GM23338 (cell line): ENCODE data around the gene KRT85. TPM values are rescaled to one million over a fixed set of nuclear protein-coding genes. Genes with fewer than 3 reads are reported as not detected.

ENCODE experiments used
- ATAC-seq: fragments of 200-7000 bp; cut with Tn5 transposase; 3 replicates; pipeline ENCODE4 v1.9.1; 2020
- DNase-seq: peaks from one replicate; pipeline ENCODE4 v3.0.0-alpha.2; 2015; ENCODE audit warnings: low spot score
- H2AFZ ChIP-seq: fragments of 200-600 bp; sonication (generic); 2 replicates; pipeline ENCODE4 v1.8.0; 2016; ENCODE audit warnings: antibody characterized with exemption, mild to moderate bottlenecking, moderate library complexity
- H3F3A ChIP-seq: fragments of 200-600 bp; sonication (generic); replicated peaks from 2 replicates; pipeline ENCODE4 v1.8.0; 2017; ENCODE audit warnings: antibody characterized with exemption, mixed run types, low read depth
- H3K27ac ChIP-seq: fragments of 200-600 bp; sonication (generic); 2 replicates; pipeline ENCODE4 v1.6.1; 2016; ENCODE audit warnings: low read depth
- H3K27me3 ChIP-seq: fragments of 200-600 bp; sonication (generic); 2 replicates; pipeline ENCODE4 v1.8.0; 2016; ENCODE audit warnings: mild to moderate bottlenecking, mixed run types, moderate library complexity; ENCODE audit not compliant: insufficient read depth
- H3K36me3 ChIP-seq: fragments of 200-600 bp; sonication (generic); 2 replicates; pipeline ENCODE4 v1.8.0; 2016; ENCODE audit warnings: mild to moderate bottlenecking; ENCODE audit not compliant: insufficient read depth
- H3K4me1 ChIP-seq: fragments of 200-600 bp; sonication (generic); 2 replicates; pipeline ENCODE4 v1.8.0; 2016; ENCODE audit warnings: mild to moderate bottlenecking, moderate library complexity; ENCODE audit not compliant: insufficient read depth
- H3K4me2 ChIP-seq: fragments of 200-600 bp; sonication (generic); 2 replicates; pipeline ENCODE4 v1.7.1; 2017; ENCODE audit warnings: mixed run types
- H3K4me3 ChIP-seq: fragments of 200-600 bp; sonication (generic); 2 replicates; pipeline ENCODE4 v1.6.1; 2016; ENCODE audit warnings: mixed run types
- H3K79me2 ChIP-seq: fragments of 200-600 bp; sonication (generic); replicated peaks from 2 replicates; pipeline ENCODE4 v1.8.0; 2017; ENCODE audit warnings: mild to moderate bottlenecking; ENCODE audit not compliant: insufficient read depth
- H3K9me2 ChIP-seq: fragments of 200-600 bp; sonication (generic); 2 replicates; pipeline ENCODE4 v1.8.0; 2017; ENCODE audit not compliant: insufficient read depth
- H4K20me1 ChIP-seq: fragments of 200-600 bp; sonication (generic); replicated peaks from 2 replicates; pipeline ENCODE4 v1.8.0; 2017; ENCODE audit warnings: mild to moderate bottlenecking; ENCODE audit not compliant: insufficient read depth
- H3K27ac Mint-ChIP-seq: 2 replicates; pipeline ENCODE4 v1.8.0; 2020; ENCODE audit warnings: inconsistent platforms, mild to moderate bottlenecking, moderate library complexity, mixed read lengths
- H3K27me3 Mint-ChIP-seq: 3 replicates; pipeline ENCODE4 v1.8.0; 2022; ENCODE audit warnings: low read depth, mild to moderate bottlenecking, moderate library complexity, mixed read lengths, inconsistent platforms; ENCODE audit not compliant: insufficient read depth, poor library complexity
- H3K36me3 Mint-ChIP-seq: 3 replicates; pipeline ENCODE4 v1.8.0; 2021; ENCODE audit warnings: low read depth, mild to moderate bottlenecking, inconsistent platforms, moderate library complexity, mixed read lengths
- H3K4me1 Mint-ChIP-seq: 3 replicates; pipeline ENCODE4 v1.8.0; 2020; ENCODE audit warnings: mild to moderate bottlenecking, inconsistent platforms, mixed read lengths
- H3K4me3 Mint-ChIP-seq: 3 replicates; pipeline ENCODE4 v1.8.0; 2021; ENCODE audit warnings: moderate library complexity, mild to moderate bottlenecking, inconsistent platforms, mixed read lengths
- H3K9me3 Mint-ChIP-seq: 3 replicates; pipeline ENCODE4 v1.8.0; 2020; ENCODE audit warnings: moderate library complexity, mild to moderate bottlenecking, inconsistent platforms, mixed read lengths
- CREB1 ChIP-seq: fragments of 250-450 bp; sonication (Bioruptor Pico); IDR thresholded peaks from 2 replicates; pipeline ENCODE4 v1.5.0; 2020; ENCODE audit warnings: low read depth, mild to moderate bottlenecking, moderate library complexity
- CTCF ChIP-seq, 2 experiments: fragments of 200-600 bp in 1 of 2; sonication (generic) in 1 of 2; conservative IDR thresholded peaks; 2 replicates each; pipeline versions ENCODE4 v1.5.1 to v1.6.1; 2016 to 2017; ENCODE audit warnings: antibody characterized with exemption in 2 of 2, low read depth in 2 of 2, mild to moderate bottlenecking in 2 of 2, moderate library complexity in 1 of 2
- NANOG ChIP-seq: IDR thresholded peaks from 2 replicates; pipeline ENCODE4 v1.6.1; 2016; ENCODE audit warnings: antibody characterized with exemption, borderline replicate concordance
- REST ChIP-seq: IDR thresholded peaks from one replicate; pipeline ENCODE4 v1.6.1; 2018; ENCODE audit warnings: antibody characterized with exemption; ENCODE audit not compliant: unreplicated experiment
- ZNF114 ChIP-seq: fragments of 250-450 bp; sonication (Bioruptor Pico); IDR thresholded peaks from 2 replicates; pipeline ENCODE4 v1.5.0; 2020; ENCODE audit warnings: mild to moderate bottlenecking, moderate library complexity
- polyA plus RNA-seq: library from polyadenylated mRNA; unstranded; fragments of >200 nt; fragmentation: Nextera tagmentation; extraction: Ambion mirVana; gene quantifications from 2 replicates; pipeline ENCODE4 v1.2.1, GENCODE V29; 2016
- total RNA-seq: library from RNA; depleted of rRNA; stranded (reverse); fragments of >200 nt; shearing (Covaris generic); gene quantifications from 2 replicates; pipeline ENCODE4 v1.2.3, GENCODE V29; 2014

Gene KRT85
- total and polyA plus RNA-seq, 2 experiments from 2014 or later = not detected

DNA sequence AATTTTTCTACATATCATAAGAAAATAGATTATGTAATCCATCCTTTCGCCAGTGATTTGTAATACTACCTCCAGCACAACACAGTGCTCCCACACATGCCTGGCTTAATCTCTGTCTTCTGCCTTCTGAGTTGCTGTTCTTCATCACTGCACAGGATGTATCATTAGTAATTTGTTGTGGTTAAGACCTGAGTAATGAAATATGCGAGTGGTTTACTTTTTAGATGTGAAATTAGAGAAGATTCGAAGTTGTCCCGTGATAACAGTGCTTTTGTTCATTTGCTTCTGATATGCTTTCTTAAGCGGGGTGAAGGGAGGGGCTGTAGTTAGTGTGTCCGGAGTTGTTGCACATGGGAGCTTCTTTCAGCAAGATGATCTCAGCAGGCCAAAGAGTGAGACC is 18.1 kb downstream of the KRT85 start:
- Histone ChIP-seq H3K9me2 (no peaks in the 10 kb centered on the region), H4K20me1 (no peaks in the 10 kb centered on the region; the same call in 1 of the 2 replicates), H3K79me2 (no peaks in the 10 kb centered on the region), H2AFZ (no peak overlapping the region), H3K27me3 (no peaks in the 10 kb centered on the region), H3K4me1 (no peaks in the 10 kb centered on the region), H3K4me2 (no peak overlapping the region), H3K4me3 (no peak overlapping the region), H3K27ac (no peak overlapping the region), H3K36me3 (no peaks in the 10 kb centered on the region), H3F3A (no peaks in the 10 kb centered on the region)
- no peak for DNase-seq
- no peak overlapping the region for H3K4me3 Mint-ChIP-seq
- no peaks in the 10 kb centered on the region for H3K36me3 Mint-ChIP-seq
- H3K9me3 Mint-ChIP-seq = no peaks in the 10 kb centered on the region
- no peak for ATAC-seq
- TF ChIP-seq ZNF114 (CRISPR knock-in tag) (no peak), CTCF (conservative IDR thresholded peaks at IDR 0.05; ENCODE audit: low read depth in 2 of 2) (no peak)
- H3K27me3 Mint-ChIP-seq = peaks cover 4% of the 10 kb centered on the region
- H3K27ac Mint-ChIP-seq = no peak overlapping the region
- H3K4me1 Mint-ChIP-seq = no peaks in the 10 kb centered on the region

GRCh38 chr12:52347551-52348510 is 19.4 kb downstream of the KRT85 start:
- Histone ChIP-seq H4K20me1 (no peaks in the 10 kb centered on the region; the same call in 1 of the 2 replicates), H3K4me1 (no peaks in the 10 kb centered on the region), H3K27ac (no peak overlapping the region), H3K4me3 (no peak overlapping the region), H3K79me2 (no peaks in the 10 kb centered on the region), H3K36me3 (no peaks in the 10 kb centered on the region), H3K4me2 (no peak overlapping the region), H3K27me3 (no peaks in the 10 kb centered on the region), H2AFZ (no peak overlapping the region), H3F3A (no peaks in the 10 kb centered on the region), H3K9me2 (no peaks in the 10 kb centered on the region)
- H3K27me3 Mint-ChIP-seq = peaks cover 6% of the 10 kb centered on the region
- DNase-seq (no peak), ATAC-seq (peak; percentile 54)
- no peaks in the 10 kb centered on the region for H3K9me3 Mint-ChIP-seq
- no peaks in the 10 kb centered on the region for H3K4me1 Mint-ChIP-seq
- no peak overlapping the region for H3K4me3 Mint-ChIP-seq
- H3K36me3 Mint-ChIP-seq = no peaks in the 10 kb centered on the region
- no peak overlapping the region for H3K27ac Mint-ChIP-seq
- TF ChIP-seq NANOG = no peak
- no peak for TF ChIP-seq CREB1 (CRISPR knock-in tag)
- no peak for TF ChIP-seq CTCF (conservative IDR thresholded peaks at IDR 0.05; ENCODE audit: low read depth in 2 of 2)
- TF ChIP-seq REST = no peak
